GM18951 (cell line): Measurements from ENCODE around the gene MEX3B.
"Not testable (repeated sequence)": the region's sequence is repeated elsewhere in the genome, so short reads cannot be mapped to it uniquely, and the experiment has no call there.

ENCODE experiments used
- POLR2A ChIP-seq: IDR thresholded peaks from 4 replicates; pipeline ENCODE4 v1.6.1; 2011; ENCODE audit warnings: mild to moderate bottlenecking; ENCODE audit not compliant: insufficient read length, insufficient read depth; ENCODE audit errors: extremely low read depth
- in situ Hi-C: fragments of 300-500 bp; cut with MboI; formaldehyde crosslinking; loops from one replicate; pipeline ENCODE4 v1.12.0; 2022; ENCODE audit warnings: low sequenced_read_pairs, mixed read lengths, inconsistent platforms; ENCODE audit not compliant: unreplicated experiment

MEX3B gene

GRCh38 chr15:82012908-82013307, 32.9 kb downstream of the MEX3B start:
- no peak for TF ChIP-seq POLR2A

GRCh38 chr15:82005239-82005638, 40.6 kb downstream of the MEX3B start:
- no peak for TF ChIP-seq POLR2A
- in situ Hi-C loops = no loop called here

More at GRCh38 chr15:82012908-82013307, 32.9 kb downstream of the MEX3B start:
- in situ Hi-C loops = no loop called here

DNA sequence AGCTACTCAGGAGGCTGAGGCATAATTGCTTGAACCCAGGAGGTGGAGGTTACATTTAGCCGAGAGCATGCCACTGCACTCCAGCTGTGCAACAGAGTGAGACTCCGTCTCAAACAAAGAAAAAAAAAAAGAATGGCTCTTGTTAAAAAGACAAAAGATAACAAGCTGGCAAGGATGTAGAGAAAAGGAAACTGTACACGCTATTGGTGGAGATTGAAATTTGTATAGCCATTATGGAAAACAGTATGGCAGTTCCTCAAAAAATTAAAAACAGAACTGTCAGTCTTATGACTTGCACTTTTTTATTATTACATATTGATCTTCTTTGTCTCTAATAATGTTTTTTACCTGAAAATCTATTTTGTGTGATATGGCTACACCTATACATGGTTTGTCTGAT, 41.9 kb downstream of the MEX3B start:
- no peak for TF ChIP-seq POLR2A
- in situ Hi-C loops = no loop called here

- in situ Hi-C loops = not testable (repeated sequence)
These were observed 50.7 kb downstream of the MEX3B start for GRCh38 chr15:81995081-81995480.

DNA sequence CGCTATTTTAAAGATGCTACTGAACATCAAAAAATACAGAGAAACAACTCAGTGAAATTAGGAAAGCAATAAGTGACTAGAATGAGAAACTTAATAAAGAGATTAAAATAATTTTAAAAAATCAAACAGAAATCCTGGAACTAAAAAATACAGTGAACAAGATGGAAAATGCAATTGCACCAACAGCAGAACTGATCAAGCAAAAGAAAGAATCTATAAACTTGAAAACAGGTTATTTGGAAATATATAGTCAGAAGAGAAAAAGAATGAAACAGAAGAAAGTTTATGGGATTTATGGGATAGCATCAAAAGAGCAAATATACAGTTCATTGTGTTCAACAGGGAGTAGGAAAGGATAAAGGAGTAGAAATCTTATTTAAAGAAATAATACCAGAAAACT, 53.3 kb downstream of the MEX3B start:
- TF ChIP-seq POLR2A = no peak
- in situ Hi-C loops = no loop called here
